ENCODE data around the gene TMEM54.

DNA sequence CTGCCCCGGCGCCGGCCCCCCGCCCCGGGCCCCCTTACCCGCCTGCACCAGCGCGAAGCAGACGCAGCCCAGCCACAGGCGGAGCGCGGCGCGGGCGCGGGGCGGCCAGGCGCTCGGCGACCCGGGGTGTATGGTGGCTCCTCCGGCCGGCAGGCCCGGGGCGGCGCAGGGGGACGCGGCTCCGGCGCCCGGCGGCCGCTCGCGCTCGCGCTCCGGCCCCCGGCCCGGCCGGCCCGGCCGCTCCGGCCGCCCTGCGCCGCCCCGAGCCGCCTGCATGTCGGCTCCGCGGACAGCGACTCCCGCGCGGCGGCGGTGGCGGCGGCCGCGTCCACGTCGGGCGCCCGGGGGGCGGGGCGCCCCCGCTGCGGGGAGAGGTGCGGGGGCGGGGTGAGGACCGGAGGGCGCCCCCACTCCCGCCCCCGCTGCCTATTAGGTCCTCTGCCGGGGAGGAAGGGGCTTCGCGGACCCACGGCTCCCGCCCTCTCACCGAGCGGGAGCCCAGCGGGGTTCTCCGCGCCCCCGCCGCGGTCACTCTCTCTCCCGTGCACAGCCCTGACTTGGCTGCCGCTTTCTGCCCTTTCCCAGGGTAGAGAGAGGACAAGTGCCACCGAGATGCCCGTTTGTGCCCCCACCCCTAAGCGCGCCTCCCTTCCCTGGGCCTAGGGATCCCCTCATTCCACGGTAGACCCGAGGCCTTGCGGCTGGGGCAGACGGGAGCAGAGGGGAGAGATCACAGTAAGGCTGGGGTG lies 30.4 kb downstream of the TMEM54 start, which contains the start of gene FNDC5:
- TF ChIP-seq, protein P1, sequence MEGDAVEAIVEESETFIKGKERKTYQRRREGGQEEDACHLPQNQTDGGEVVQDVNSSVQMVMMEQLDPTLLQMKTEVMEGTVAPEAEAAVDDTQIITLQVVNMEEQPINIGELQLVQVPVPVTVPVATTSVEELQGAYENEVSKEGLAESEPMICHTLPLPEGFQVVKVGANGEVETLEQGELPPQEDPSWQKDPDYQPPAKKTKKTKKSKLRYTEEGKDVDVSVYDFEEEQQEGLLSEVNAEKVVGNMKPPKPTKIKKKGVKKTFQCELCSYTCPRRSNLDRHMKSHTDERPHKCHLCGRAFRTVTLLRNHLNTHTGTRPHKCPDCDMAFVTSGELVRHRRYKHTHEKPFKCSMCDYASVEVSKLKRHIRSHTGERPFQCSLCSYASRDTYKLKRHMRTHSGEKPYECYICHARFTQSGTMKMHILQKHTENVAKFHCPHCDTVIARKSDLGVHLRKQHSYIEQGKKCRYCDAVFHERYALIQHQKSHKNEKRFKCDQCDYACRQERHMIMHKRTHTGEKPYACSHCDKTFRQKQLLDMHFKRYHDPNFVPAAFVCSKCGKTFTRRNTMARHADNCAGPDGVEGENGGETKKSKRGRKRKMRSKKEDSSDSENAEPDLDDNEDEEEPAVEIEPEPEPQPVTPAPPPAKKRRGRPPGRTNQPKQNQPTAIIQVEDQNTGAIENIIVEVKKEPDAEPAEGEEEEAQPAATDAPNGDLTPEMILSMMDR (IDR thresholded peaks at IDR 0.05) = no peak
- TF ChIP-seq EZH2 (IDR thresholded peaks at IDR 0.05) (no peak), EZH2phosphoT487 (IDR thresholded peaks at IDR 0.05) (no peak)
